HG03575 (cell line): ENCODE results near the gene IQGAP1.
"Not testable (repeated sequence)": the region's sequence is repeated elsewhere in the genome, so short reads cannot be mapped to it uniquely, and the experiment has no call there.

ENCODE experiments used
- ATAC-seq: cut with Tn5 transposase; IDR thresholded peaks from one replicate; pipeline ENCODE4 v1.9.1; 2021; ENCODE audit not compliant: unreplicated experiment, insufficient number of reproducible peaks, low FRiP score; ENCODE audit errors: extremely low read depth

The IQGAP1 gene

GRCh38 chr15:90402767-90403166 is 14.7 kb downstream of the IQGAP1 start:
- no peak for ATAC-seq

- ATAC-seq, result no peak
Observed at GRCh38 chr15:90405055-90405607, 17.1 kb downstream of the IQGAP1 start.

- no peak for ATAC-seq
Observed at GRCh38 chr15:90407336-90407735, 19.3 kb downstream of the IQGAP1 start.

GRCh38 chr15:90407871-90408317 is 19.9 kb downstream of the IQGAP1 start:
- no peak for ATAC-seq

GRCh38 chr15:90408657-90409056 is 20.6 kb downstream of the IQGAP1 start:
- ATAC-seq, result no peak

GRCh38 chr15:90409587-90409986 is 21.5 kb downstream of the IQGAP1 start:
- ATAC-seq, result not testable (repeated sequence)

GRCh38 chr15:90410316-90410715 is 22.3 kb downstream of the IQGAP1 start:
- ATAC-seq, result not testable (repeated sequence)

- ATAC-seq, result no peak
Observed at GRCh38 chr15:90411176-90411575, 23.1 kb downstream of the IQGAP1 start.

GRCh38 chr15:90412356-90413194 is 24.5 kb downstream of the IQGAP1 start:
- ATAC-seq, result no peak

- ATAC-seq, result no peak
Observed at GRCh38 chr15:90413411-90414379, 25.7 kb downstream of the IQGAP1 start.

- no peak for ATAC-seq
Observed at GRCh38 chr15:90414408-90415028, 26.5 kb downstream of the IQGAP1 start.

GRCh38 chr15:90416052-90416451 is 28.0 kb downstream of the IQGAP1 start:
- not testable (repeated sequence) for ATAC-seq

- no peak for ATAC-seq
Observed at GRCh38 chr15:90418627-90419026, 30.6 kb downstream of the IQGAP1 start.

- no peak for ATAC-seq
Observed at GRCh38 chr15:90419206-90419605, 31.2 kb downstream of the IQGAP1 start.

- ATAC-seq, result no peak
Observed at GRCh38 chr15:90419738-90420406, 31.8 kb downstream of the IQGAP1 start.

GRCh38 chr15:90420451-90420850 is 32.4 kb downstream of the IQGAP1 start:
- no peak for ATAC-seq

- ATAC-seq, result no peak
Observed at GRCh38 chr15:90421527-90421926, 33.5 kb downstream of the IQGAP1 start.

- ATAC-seq, result no peak
Observed at GRCh38 chr15:90422043-90422442, 34.0 kb downstream of the IQGAP1 start.
